ENCODE results near the gene SEMA4D.
"Not testable (repeated sequence)": the region's sequence is repeated elsewhere in the genome, so short reads cannot be mapped to it uniquely, and the experiment has no call there.

Gene SEMA4D

DNA sequence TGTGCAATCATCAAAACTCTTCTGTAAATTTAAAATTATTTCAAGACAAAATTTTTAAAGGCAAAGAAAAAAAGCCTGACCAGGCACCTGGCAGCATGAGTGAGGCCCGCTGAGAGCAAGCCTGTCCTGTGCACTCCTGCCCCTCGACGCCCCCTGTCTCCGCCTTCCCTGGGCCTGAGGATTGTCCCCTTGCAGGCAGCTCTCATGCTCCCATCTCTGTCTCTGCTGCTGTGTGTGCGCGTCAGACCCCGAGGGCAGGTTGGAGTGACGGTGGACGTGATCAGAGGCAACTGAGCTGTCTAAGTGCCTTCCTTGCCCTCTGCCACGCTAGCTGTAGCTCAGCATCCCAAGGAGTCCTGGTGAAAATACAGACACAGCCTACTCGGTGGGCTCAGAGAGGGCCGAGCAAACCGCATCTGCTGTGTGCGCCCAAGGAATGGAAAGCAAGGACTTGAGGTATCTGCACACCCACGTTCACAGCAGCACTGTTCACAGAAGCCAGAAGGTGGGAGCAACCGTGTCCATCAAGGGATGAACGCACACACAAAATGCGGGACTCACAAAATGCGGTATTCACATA lies 114.1 kb downstream of the SEMA4D start:
- no peak overlapping the region for H3K4me3 ChIP-seq (ENCODE audit: low read length)
- DNase-seq (ENCODE audit: low read depth, low spot score): no peak

DNA sequence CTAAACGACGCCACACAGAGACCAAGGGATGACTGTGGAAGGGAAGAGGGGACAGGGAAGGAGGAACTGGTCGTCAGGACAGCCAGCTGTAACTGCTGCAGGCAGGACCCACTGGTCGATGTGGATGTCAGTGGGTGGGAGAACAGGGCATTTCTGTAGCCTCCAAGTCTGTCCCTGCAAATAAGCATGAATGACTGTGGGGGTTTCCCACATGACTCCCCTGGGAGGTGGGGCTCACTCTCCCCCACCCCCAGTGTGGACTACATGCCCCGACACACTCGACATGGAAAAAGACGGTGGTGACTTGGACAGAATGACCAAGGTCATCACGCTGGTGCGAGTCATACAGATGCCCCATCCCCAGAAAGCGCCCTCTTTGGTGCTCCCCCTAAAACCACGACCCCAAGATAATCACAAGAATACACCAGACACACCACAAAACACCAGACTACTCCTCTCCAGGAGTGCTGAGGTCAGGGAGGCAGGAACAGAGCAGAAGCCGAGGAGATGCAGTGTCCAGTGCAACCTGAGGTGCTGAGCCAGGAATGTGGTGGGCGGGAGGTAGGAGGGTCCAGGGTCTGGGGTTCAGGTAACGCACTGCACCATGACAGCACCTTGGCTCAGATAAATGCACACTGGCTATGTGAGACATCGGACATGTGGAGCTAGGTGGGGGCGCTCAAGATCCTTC lies 114.7 kb downstream of the SEMA4D start:
- H3K4me3 ChIP-seq (ENCODE audit: low read length): no peak overlapping the region
- DNase-seq (ENCODE audit: low read depth, low spot score): no peak

DNA sequence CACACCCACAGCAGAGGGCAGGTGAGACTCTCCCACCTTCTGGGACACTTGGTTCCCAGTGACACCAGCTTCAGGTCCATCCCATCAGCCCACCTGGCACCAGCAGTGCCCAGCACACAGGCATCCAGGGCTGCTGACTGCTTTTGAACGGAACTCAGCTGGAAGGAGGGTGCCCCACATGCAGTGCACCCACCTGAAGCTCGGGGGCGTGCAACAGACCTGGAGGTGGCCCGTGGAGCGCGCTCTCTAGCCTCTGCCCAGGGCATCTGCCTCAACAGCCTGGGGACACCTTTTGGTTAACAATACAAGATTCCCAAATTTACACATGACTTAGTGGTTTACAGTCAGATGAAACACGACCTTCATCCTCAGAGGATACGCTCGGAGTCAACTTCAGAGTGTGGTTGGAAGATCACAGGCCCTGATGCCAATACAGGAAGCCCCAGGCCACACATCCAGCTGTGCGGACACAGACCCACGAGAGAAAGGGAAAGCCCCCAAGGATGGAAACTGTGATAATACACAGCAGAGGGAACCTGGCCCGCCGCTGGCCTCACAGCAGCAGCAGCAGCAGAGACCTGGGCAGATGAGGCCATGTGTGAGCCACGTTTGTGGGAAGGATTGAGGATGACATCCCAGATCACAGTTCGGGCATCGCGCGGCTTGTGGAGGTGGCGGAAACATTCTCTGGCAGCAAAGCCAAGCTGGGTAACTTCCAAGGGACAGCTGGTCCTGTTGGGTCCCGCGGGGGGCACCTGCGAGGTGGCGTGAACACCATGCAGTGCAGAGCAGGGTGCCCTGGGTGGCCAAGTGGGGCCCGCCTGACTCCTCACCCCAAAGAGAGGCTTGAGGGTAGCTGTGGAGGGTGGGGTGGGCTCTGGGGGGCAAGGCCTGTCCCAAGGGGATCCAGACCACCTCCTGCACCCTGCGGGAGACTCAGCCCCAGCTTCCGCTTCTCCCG lies 115.6 kb downstream of the SEMA4D start:
- H3K4me3 ChIP-seq (ENCODE audit: low read length): no peak overlapping the region
- no peak for DNase-seq (ENCODE audit: low read depth, low spot score)

DNA sequence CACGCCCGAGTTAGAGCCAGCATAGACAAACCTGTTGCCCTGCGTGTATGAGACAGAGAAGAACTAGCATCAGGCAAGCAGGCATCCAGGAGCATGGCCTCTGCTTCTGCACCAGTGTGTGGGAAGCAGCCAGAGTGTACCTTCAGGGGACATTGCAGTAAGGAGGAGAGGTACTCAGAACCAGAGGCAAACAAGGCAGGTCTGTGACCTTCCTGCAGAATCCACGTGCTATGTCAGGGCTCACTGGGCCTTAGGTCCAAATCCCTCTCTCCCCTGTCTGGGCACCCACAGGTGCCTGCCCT lies 116.7 kb downstream of the SEMA4D start:
- no peak for DNase-seq (ENCODE audit: low read depth, low spot score)
- no peak overlapping the region for H3K4me3 ChIP-seq (ENCODE audit: low read length)

DNA sequence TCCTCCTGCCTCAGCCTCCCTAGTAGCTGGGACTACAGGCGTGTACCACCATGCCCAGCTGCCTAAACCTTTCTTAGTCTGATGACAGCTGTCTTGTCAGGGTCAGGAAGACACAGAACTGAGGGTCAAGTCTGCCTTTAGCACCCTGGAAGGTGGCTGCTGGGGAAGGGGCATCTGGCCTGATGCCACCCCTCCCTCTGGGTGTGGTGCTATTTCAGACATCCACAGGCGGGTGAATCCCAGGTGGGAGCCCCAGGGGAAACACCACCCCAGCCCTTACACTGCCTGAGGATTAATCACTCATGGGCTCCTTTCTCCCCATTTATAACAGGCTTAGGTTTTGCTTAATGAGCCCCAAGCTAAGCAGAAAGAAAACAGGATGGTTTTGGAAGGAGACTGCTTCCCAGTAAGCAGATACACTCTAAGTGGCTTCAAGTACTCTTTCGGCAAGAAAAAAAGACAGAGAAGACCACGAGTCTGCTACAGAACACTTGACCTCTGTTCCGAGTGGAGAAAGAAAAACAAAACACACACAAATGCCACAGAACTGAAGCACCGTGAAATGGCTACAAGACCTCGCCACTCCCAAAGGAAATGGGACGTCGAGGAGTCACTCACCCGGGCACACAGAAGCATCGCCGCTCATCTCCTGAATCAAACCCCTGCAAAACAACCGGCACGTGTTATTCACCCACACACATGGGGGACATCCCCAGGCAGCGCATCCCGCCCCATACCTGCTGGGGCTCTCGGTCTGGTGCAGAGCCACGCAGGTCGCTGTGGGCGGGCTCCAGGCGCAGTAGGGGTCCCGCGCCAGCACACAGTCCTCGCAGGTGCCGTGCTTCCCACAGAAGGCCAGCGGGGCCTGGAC lies 117.2 kb downstream of the SEMA4D start:
- DNase-seq (ENCODE audit: low read depth, low spot score): no peak
- H3K4me3 ChIP-seq (ENCODE audit: low read length): no peak overlapping the region

DNA sequence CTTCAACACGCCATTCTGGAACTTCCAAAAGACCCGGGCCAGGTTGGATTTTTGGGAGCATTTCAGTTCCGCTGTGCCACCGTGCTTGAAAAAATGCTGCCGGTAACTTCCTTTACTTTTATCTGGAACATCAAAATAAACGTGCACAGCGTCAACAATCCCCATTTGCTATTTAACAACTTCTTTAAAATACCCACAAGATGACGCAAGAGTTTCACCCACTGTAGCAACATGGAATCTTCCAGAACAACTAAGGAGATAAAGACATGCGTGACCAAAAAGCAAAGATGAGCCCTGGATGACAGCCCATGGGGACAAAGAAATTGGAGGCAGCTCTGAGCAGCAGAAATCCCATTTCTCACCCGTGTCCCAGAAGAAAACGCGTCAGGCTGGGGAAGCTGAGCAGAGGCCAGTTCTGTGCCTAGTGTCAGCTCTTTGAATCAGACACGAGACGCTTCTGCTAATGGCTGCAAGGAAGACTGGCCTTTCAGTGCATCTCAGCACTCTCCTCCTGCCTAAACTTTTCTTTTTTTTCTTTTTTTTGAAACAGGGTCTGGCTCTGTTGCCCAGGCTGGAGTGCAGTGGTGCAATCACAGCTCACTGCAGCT lies 118.3 kb downstream of the SEMA4D start:
- DNase-seq (ENCODE audit: low read depth, low spot score): no peak

DNA sequence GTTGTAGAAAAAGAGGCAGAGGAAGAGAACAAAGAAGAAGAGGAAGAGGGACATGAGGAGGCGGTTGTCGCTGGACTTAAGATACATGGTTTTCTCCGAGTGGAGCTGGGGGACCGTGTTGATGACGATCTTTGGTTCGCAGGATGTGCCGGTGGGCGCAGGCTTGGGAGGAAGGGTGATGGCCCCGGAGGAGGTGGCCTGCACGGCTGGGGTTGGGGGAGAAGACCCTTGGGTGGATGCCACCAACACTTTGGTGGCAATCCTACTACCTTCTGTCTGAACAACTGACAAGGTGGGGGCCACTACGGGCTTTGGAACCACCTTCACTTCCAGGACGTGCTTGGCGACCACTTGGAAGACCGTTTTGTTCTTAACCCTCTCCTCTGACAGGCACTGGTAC lies 118.9 kb downstream of the SEMA4D start:
- no peak for DNase-seq (ENCODE audit: low read depth, low spot score)
- H3K4me3 ChIP-seq (ENCODE audit: low read length): no peak overlapping the region

More for the DNA sequence above, 118.3 kb downstream of the SEMA4D start:
- H3K4me3 ChIP-seq (ENCODE audit: low read length): no peak overlapping the region

DNA sequence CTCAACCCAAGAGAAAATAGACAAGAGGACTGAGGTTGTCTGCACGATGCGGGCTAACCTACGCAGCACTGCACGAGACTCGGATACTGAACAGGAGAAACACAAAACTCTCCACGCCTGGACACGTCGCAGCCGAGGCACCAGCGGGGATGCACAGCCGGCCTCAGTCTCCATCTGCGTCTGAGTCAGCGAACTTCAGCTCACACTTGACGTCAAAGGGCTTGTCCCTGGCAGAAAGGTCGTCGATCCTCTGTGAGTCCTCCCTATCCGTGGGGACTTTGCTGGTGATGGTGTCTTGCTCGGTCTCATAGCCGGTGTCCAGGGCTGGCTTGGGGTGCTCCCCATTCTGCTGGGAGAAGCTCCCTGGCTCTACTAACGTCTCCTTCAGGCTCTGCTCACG lies 119.4 kb downstream of the SEMA4D start:
- H3K4me3 ChIP-seq (ENCODE audit: low read length): no peak overlapping the region
- DNase-seq (ENCODE audit: low read depth, low spot score): no peak

DNA sequence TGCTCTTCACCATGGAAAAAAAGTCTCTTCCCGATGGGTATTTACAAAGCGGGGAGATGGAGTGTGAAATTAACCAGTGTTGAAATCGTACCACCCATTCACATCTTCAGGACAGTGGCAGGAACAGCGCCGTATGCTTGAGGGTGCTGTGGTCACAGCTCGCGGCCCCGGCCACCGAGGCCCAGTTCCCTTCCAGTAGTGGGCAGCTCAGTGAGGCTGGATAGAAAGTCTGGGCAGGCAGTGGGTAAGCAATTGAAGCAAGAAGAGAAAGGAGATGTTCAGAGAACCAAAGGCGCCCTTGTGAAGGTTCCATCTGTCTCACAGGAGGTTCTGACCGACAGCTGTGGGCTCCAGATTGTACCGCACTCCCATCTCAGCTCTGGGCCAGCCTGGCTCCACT lies 120.5 kb downstream of the SEMA4D start:
- DNase-seq (ENCODE audit: low read depth, low spot score): no peak
- H3K4me3 ChIP-seq (ENCODE audit: low read length): no peak overlapping the region

DNA sequence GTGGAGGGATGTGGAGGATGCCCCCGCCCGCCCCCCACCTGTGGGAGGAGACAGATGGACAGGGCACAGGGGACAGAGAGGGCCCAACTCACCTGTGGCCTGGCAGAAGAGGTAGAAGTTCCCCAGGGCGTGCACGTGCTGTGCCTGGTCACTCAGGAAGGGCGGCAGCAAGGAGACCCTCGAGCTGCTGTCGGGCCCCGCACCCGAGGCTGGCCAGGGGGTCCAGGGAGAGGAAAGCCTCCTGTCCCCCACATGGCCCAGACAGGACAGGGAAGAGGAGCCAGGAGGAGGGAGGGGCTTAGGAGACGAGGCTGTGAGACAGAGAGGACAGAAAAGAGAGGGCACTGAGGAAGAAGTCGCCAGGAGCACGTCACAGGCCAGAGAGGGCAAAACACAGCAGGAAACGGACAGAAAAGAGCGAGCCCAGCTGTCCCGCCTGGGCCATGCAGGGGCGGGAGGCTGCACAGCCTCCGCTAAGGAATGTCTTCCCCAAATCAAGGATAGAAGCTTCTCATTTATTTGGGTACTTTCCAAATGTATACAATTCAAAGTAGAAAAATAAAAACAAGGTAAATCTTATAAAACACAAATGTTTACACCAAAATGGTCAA lies 121.1 kb downstream of the SEMA4D start:
- DNase-seq (ENCODE audit: low read depth, low spot score): no peak
- no peak overlapping the region for H3K4me3 ChIP-seq (ENCODE audit: low read length)

DNA sequence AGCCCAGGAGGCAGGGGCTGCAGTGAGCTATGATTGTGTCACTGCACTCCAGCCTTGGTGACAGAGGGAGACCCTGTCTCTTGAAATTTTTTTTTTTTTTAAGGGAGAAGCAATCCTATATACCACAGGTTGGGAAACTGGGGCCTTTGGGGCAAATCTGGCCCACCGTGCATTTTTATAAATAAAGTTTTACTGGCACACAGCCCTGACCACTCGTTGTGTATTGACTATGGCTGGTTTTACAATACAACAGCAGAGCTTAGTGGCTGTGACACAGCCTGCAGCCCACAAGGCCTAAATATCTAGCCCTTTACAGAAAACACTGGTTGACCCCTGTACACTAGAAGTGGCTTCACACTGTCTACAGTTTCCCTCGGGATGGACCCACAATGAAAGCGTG lies 121.6 kb downstream of the SEMA4D start:
- no peak overlapping the region for H3K4me3 ChIP-seq (ENCODE audit: low read length)
- DNase-seq (ENCODE audit: low read depth, low spot score): no peak

DNA sequence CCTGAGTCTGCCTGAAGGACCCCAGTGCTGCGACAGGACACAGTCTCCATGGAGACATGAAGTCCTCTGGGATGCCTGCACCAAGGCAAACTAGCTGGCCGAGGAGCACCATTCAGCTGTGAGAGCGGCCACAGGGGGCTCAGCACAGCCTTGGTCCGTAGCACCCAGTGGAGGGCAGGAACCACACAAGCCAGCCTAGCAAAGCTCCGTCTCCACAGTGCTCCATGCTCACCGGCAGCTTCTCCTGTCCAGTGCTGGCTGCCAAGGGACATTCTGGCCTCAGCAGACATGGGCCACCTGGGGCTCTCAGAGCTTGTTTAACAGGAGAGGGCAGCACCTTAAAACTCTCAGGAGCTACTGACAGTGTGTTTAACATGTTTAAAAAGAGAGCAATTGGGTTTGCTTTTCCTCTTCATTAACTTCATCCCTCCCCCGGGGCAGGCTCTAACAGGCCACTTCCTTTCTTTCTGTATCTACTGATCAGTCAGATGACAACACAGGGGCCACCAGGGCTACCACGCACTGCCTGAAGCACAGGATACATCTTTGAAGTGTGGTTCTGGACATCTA lies 122.6 kb downstream of the SEMA4D start:
- no peak overlapping the region for H3K4me3 ChIP-seq (ENCODE audit: low read length)
- DNase-seq (ENCODE audit: low read depth, low spot score): peak; percentile 32

DNA sequence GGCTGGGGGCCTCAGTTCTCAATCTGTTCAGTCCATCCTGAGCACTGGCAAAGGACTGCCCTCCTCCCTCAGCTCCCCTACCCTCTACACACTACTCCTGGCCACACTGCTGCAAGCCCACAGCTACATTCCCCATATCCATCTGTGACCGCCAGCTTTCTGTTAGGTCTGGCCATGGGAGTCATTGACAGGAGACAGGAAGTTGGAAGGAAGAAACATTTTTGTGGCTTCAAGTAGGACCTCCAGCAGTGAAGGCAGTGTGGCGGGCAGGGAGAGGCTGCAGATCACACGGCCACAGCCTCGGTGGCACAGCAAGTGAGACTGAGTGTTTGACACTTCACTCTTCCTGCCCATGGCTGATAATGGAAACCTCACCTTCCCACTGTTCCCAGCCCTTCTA lies 123.7 kb downstream of the SEMA4D start:
- H3K4me3 ChIP-seq (ENCODE audit: low read length): no peak overlapping the region
- DNase-seq (ENCODE audit: low read depth, low spot score): no peak

DNA sequence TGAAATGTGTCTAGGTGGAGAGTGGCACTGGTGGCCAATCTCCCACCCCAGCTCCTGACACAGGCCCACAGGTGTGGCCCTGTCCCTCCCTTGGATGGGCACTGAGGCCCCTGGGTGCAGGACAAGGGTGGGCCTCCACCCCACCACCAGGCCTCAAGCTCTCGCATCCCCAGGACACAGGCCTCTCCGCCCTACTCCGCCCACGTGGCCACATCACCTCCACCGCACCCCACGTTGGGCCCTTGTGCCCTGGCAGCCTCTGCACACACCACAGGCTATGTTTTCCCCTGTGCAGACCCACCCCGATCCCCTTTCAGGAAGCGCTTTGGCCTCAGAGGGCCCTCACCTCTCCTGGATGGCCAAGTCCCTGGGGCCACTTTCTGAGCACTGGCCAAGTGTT lies 124.9 kb downstream of the SEMA4D start:
- no peak for DNase-seq (ENCODE audit: low read depth, low spot score)
- H3K4me3 ChIP-seq (ENCODE audit: low read length): no peak overlapping the region

DNA sequence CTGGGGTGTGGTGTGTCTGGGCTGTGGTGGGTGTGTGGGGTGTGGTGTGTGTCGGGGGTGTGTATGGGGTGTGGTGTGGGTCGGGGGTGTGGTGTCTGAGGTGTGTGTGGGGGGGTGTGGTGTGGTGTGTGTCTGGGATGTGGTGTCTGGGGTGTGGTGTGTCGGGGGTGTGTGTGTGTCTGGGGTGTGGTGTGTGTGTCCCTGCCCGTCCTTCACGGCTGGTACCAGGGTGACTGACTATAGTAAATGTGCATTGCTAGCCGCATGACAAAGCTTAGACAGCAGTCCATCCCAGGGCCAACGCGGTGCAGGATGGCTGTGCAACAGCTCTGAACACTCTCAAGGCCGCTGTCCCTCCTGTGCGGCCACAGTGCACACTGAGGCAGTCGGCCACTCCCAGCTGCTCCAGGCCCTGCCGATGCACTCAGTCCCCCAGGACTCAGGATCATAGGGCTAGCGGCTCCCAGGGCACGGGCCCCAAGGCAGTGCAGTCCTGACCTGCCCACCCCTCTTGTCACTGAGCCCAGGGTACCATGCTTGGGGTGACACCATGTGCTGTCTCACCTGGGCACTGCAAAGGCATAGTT lies 125.6 kb downstream of the SEMA4D start:
- no peak overlapping the region for H3K4me3 ChIP-seq (ENCODE audit: low read length)
- no peak for DNase-seq (ENCODE audit: low read depth, low spot score)

DNA sequence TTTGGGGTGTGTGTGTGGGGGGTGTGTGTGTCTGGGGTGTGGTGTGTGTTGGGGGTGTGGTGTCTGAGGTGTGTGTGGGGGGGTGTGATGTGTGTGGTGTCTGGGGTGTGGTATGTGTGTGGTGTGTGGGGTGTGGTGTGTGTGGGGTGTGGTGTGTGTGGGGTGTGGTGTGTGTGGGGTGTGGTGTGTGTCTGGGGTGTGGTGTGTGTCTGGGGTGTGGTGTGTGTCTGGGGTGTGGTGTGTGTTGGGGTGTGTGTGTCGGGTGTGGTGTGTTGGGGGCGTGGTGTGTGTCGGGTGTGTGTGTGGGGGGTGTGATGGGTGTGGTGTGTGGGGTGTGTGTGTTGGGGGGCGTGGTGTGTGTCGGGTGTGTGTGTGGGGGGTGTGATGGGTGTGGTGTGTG lies 126.1 kb downstream of the SEMA4D start:
- H3K4me3 ChIP-seq (ENCODE audit: low read length); DNase-seq (ENCODE audit: low read depth, low spot score): not testable (repeated sequence)

DNA sequence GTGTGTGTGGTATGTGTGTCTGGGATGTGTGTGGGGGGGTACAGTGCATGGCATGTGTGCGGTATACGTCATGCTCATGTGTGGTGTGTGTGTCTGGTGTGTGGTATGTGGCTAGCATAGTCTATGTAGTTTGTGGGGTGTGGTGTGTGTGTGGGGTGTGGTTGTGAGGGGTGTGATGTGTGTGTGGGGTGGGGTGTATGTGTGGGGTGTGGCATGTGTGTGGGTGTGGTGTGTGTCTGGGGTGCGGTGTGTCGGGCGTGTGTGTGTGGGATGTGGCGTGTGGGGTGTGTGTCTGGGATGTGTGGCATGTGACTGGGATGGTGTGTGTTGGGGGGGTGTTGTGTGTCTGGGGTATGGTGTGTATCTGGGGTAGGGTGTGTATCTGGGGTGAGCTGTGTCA lies 127.3 kb downstream of the SEMA4D start:
- no peak overlapping the region for H3K4me3 ChIP-seq (ENCODE audit: low read length)
- DNase-seq (ENCODE audit: low read depth, low spot score): no peak

DNA sequence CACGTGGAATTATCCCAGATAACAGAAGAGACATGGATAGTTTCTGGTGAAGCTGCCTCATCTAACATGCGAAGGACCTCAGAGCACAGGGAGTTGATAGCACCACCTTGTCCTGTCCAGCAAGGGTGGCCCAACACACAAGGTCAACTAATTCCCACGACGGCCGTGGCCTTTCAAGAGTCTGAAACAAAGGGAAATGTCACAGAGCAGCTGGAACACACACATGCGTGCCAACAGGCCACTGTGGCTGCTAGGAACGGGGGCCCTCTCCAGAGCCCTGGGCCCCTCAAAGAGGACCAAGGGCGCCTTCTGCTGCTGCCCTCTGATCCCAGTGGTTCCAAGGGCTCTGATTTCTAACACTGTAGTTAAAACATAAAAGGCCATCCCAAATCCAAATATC lies 128.9 kb downstream of the SEMA4D start:
- no peak overlapping the region for H3K4me3 ChIP-seq (ENCODE audit: low read length)
- no peak for DNase-seq (ENCODE audit: low read depth, low spot score)
